Measurements from ENCODE around the gene ARHGEF4.

Gene ARHGEF4

GRCh38 chr2:130831356-130831755 lies 5.4 kb upstream of the ARHGEF4 start:
- no peak overlapping the region for H3K4me3 ChIP-seq (ENCODE audit: low read depth, low read length)
- DNase-seq (ENCODE audit: low read depth), result no peak

GRCh38 chr2:130832296-130832940 lies 4.3 kb upstream of the ARHGEF4 start:
- no peak for DNase-seq (ENCODE audit: low read depth)
- no peak overlapping the region for H3K4me3 ChIP-seq (ENCODE audit: low read depth, low read length)

GRCh38 chr2:130834091-130834930 lies 2.4 kb upstream of the ARHGEF4 start:
- no peak overlapping the region for H3K4me3 ChIP-seq (ENCODE audit: low read depth, low read length)
- peak; percentile 31 for DNase-seq (ENCODE audit: low read depth)

GRCh38 chr2:130834931-130835765 lies 1.6 kb upstream of the ARHGEF4 start:
- DNase-seq (ENCODE audit: low read depth), result no peak

GRCh38 chr2:130835766-130836015 lies 1.0 kb upstream of the ARHGEF4 start:
- no peak for DNase-seq (ENCODE audit: low read depth)
- no peak overlapping the region for H3K4me3 ChIP-seq (ENCODE audit: low read depth, low read length)

More at GRCh38 chr2:130834931-130835765, 1.6 kb upstream of the ARHGEF4 start:
- H3K4me3 ChIP-seq (ENCODE audit: low read depth, low read length), result no peak overlapping the region

GRCh38 chr2:130837175-130837810 lies 579 bp downstream of the ARHGEF4 start:
- peak overlapping the region; percentile 29 for H3K4me3 ChIP-seq (ENCODE audit: low read depth, low read length)
- DNase-seq (ENCODE audit: low read depth), result no peak

- DNase-seq (ENCODE audit: low read depth), result no peak
- no peak overlapping the region for H3K4me3 ChIP-seq (ENCODE audit: low read depth, low read length)
Observed at GRCh38 chr2:130837811-130838565, 1.3 kb downstream of the ARHGEF4 start.

GRCh38 chr2:130839011-130839780 lies 2.5 kb downstream of the ARHGEF4 start:
- H3K4me3 ChIP-seq (ENCODE audit: low read depth, low read length), result no peak overlapping the region
- DNase-seq (ENCODE audit: low read depth), result no peak

GRCh38 chr2:130840506-130840905 lies 3.8 kb downstream of the ARHGEF4 start:
- no peak overlapping the region for H3K4me3 ChIP-seq (ENCODE audit: low read depth, low read length)
- DNase-seq (ENCODE audit: low read depth), result no peak

- DNase-seq (ENCODE audit: low read depth), result no peak
- no peak overlapping the region for H3K4me3 ChIP-seq (ENCODE audit: low read depth, low read length)
Observed at GRCh38 chr2:130841741-130842365, 5.1 kb downstream of the ARHGEF4 start.

GRCh38 chr2:130842770-130843169 lies 6.1 kb downstream of the ARHGEF4 start:
- no peak for DNase-seq (ENCODE audit: low read depth)
- H3K4me3 ChIP-seq (ENCODE audit: low read depth, low read length), result no peak overlapping the region

- DNase-seq (ENCODE audit: low read depth), result no peak
- H3K4me3 ChIP-seq (ENCODE audit: low read depth, low read length), result no peak overlapping the region
Observed at GRCh38 chr2:130843321-130843985, 6.7 kb downstream of the ARHGEF4 start.

- no peak for DNase-seq (ENCODE audit: low read depth)
- H3K4me3 ChIP-seq (ENCODE audit: low read depth, low read length), result no peak overlapping the region
Observed at GRCh38 chr2:130844161-130844560, 7.4 kb downstream of the ARHGEF4 start.

- no peak overlapping the region for H3K4me3 ChIP-seq (ENCODE audit: low read depth, low read length)
Observed at GRCh38 chr2:130845505-130846085, 8.9 kb downstream of the ARHGEF4 start.

GRCh38 chr2:130846233-130846632 lies 9.5 kb downstream of the ARHGEF4 start:
- DNase-seq (ENCODE audit: low read depth), result no peak
- H3K4me3 ChIP-seq (ENCODE audit: low read depth, low read length), result no peak overlapping the region

More at GRCh38 chr2:130845505-130846085, 8.9 kb downstream of the ARHGEF4 start:
- no peak for DNase-seq (ENCODE audit: low read depth)

- no peak overlapping the region for H3K4me3 ChIP-seq (ENCODE audit: low read depth, low read length)
- peak; percentile 47 for DNase-seq (ENCODE audit: low read depth)
Observed at GRCh38 chr2:130846686-130847375, 10.1 kb downstream of the ARHGEF4 start.
